AG08396 (cell line): ENCODE measurements around the gene HELB.
A peak's percentile ranks its signal among the peaks of the same experiment; 100 is the strongest.

Experiments used
- DNase-seq: peaks from one replicate; pipeline ENCODE4 v3.0.0; 2012; ENCODE audit warnings: low spot score, mixed read lengths

The HELB gene

DNA sequence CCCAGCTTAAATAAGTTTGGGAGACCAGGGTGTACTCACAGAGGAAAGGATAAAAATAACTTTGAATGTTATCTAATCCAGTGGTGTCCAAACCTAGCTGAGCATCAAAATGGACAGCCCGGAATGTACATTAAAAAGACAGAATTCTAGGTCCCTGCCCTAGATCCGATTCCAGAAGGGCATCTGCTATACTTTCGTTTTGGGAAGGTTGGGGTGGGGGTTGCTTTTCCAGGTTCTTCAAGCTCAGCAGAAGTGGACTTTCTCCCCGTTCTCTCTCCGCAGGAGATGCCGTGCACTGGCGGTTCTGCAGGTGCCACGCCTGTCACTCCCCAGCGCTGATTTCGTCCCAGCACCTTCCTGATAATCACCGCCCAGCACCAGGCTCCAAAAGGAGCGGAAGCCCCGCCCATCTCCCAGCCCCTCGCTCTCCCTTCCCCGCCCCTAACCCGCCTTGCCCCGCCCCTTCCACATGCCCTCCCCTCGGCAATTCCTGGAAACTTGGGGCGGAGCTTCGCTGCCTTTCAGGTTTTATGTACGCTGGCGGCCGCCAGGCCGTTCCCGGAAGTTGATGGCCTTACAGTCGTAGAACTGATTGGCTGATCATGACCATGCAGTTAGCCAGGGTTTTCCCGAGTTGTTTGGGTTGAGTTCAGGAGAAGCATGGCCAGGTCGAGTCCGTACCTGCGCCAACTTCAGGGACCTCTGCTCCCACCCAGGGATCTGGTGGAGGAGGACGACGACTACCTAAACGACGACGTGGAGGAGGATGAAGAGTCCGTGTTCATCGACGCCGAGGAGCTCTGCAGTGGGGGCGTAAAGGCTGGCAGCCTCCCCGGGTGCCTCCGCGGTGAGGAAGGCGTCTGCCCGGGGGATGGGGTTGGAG is at the start of gene HELB:
Gene HELB, plus strand, starts transcription at position 550 of the 883 bp plus-strand sequence. Its CDS starts 111 bp downstream, at position 661.
- peak; percentile 94 for DNase-seq

DNA sequence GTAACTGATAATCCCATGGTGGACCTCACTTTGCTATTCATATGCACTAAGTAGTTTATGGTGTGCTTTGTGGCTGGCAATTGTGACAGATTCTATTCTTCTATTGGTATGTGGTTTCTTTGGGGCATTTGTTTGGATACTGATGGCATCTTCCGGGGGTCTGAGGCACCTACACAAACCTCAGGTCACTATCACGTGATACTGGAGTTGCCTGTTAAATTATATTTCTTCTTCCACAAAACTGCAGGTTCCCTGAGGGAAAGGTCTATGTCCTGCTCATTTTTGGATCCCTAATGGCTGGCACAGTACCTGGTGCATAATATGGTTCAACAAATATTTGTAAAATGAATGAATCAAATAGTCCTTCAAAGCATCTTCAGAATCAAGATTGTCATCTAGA is 49.5 kb upstream of the HELB start:
- no peak for DNase-seq

GRCh38 chr12:66255737-66256136 is 46.6 kb upstream of the HELB start:
- DNase-seq = no peak

- DNase-seq = no peak
Measured at GRCh38 chr12:66258011-66258410, 44.3 kb upstream of the HELB start.

GRCh38 chr12:66262737-66263136 is 39.6 kb upstream of the HELB start:
- no peak for DNase-seq

- no peak for DNase-seq
Measured at GRCh38 chr12:66268562-66268961, 33.7 kb upstream of the HELB start.

- no peak for DNase-seq
Measured at GRCh38 chr12:66269142-66269541, 33.2 kb upstream of the HELB start.

DNA sequence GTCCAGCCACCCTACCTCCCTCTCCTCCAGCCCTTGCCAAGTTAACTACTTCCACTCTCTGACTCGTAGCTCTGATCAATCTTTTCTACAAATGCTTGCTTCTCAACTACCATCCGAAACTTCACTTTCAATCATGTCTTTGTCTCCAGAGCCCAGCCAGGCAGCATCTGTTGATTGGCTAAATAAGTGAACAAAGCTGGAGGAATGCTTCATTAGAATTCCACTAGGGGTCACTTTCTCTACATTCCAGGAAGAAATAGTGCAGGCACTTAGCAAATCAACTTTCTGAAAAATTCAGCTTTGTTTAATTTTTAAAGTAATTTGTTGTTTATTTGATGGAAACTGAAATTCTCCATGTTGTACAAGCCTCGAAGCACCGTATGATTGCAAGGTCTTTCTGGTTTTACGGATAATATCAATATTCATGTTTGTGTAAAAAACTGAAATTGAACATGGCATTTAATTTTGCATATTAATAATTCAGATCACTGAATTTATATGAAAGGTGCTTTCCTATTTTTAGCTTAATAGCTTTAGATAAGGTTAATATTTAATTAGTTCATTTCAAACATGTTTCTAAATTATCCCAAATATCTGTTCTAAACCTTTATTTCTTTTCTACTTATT is 32.4 kb upstream of the HELB start:
- DNase-seq = peak; percentile 50

DNA sequence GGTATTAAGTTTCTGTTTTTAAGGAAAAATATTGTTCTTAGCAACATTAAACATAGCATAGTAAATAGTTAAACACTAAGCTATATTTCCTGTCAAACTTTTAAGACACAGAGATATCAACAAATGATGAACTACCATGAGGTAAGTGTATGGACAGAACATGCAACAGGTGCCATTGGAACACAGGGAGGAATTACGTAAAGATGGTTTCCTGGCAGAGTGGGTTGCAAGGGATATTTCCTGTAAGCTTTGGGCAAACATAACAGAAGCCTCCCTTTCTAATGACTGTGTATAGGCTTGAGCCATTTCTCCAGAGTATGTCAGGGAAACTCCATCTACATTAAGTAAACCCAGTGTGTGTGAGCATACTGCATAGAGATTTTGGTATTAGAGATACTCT is 31.7 kb upstream of the HELB start:
- no peak for DNase-seq

- no peak for DNase-seq
Measured at GRCh38 chr12:66272650-66273049, 29.6 kb upstream of the HELB start.

DNA sequence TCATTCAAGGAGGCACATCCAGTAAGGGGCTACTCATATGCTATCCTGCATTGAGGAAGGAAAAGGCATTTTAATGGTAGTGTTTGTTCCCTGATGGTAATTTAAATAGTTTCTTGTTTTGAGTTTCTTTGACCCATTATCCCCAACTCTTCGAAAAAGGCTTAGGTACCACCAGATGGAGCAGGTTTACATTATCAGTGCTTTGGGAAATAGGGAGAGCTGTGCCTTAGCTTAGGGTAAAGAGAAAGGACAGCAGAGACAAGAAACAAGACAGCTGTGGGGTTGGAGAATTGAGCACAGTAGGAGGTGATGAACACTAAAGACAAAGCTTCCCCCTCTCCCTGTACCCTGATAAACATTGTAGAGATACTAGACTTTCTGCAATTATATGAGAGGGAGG is 29.1 kb upstream of the HELB start:
- DNase-seq = no peak

- DNase-seq = no peak
Measured at GRCh38 chr12:66275040-66275439, 27.3 kb upstream of the HELB start.

DNA sequence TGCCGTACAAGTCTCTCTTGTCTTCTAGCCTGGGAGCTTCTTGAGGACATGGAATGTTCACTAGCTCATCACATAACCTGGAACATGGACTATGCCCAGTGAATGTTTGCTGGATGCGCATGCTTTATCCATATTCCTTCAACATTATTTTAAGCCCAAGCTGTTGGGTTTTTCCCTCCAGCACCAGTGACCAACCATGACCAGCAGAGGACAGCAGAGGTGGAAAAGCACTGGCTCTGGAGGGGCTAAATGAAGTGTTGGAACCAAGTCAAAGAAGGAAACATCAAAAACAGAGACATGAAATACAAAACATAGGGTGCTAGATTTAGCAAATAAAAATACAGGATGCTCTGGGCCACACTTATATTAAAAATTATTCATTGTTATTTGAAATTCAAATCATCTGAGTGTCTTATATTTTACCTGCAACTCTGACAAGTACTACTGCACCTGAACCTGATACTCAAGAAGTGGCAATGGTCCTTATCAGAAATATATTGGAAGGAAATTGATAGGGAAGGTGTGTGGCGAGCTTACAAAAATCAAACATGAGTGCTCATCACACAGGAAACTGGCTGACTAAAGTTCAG is 23.1 kb upstream of the HELB start:
- DNase-seq = peak; percentile 25

DNA sequence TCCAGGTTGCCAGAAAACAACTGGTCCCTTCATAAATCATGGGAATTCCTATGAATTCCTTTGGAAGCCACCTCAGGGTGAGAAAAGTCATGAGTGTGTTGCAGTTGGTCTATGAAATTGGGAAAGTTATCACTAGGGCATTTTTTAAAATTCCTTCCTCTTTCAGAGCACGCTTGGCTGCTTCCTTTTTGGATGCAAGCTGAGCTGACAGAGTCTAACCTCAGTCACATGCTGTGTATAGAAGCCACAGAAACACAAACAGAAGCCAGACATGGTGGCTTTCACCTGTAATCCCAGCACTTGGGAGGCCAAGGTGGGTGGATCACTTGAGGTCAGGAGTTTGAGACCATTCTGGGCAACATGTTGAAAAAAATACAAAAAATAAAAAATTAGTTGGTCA is 21.7 kb upstream of the HELB start:
- no peak for DNase-seq

- no peak for DNase-seq
Measured at GRCh38 chr12:66282244-66282643, 20.0 kb upstream of the HELB start.

DNA sequence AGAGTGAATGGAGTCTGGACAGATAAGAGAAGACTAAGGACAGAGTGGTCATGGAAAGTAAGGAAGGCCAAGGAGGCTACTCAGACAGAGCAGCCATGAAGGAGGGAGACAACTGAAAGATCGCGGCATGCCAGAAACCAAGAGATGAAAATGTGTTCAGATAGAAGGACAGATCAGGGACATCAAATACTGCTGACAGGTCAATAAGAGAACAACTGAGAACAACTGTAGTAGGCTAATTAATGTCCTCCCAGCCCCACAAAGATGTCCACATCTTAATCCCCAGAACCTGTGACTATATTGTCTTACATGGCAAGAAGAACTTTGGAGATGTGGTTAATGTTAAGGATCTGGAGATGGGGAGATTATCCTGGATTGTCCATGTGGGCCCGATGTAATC is 15.0 kb upstream of the HELB start:
- DNase-seq = no peak

DNA sequence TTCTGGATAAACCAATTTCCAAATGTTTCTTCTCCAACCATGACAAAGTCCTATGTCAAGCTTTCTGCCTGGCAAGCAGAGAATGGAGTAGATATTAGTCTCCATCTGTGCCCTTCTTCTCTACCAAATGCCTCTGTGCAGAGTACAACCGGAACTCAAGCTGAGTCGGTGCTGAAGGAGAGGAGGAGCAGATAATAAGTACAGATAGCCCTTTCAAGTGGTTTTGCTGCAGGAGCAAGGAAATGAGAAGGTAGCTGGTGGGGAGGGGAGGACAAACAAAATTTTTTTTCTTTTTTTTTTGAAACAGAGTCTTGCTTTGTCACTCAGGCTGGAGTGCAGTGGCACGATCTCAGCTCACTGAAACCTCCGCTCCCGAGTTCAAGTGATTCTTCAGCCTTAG is 14.2 kb upstream of the HELB start:
- DNase-seq = no peak

DNA sequence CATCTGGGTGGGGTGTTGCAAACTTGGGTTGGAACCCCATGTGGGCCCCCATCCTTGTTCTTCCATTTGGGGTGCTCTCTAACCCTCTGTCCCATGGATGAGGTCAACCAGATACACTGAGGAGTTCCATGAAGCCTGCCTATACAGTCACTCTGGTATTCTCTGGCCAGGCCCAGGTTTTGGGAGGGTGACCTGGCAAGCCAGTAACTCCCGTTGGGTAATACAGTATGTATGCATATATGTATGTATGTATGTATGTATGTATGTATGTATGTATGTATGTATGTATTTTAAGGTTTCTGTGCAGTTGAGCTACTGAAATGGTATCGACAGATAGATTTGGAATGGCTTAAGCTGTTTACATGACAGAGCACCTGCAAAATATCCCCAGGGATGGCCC is 12.8 kb upstream of the HELB start:
- no peak for DNase-seq

DNA sequence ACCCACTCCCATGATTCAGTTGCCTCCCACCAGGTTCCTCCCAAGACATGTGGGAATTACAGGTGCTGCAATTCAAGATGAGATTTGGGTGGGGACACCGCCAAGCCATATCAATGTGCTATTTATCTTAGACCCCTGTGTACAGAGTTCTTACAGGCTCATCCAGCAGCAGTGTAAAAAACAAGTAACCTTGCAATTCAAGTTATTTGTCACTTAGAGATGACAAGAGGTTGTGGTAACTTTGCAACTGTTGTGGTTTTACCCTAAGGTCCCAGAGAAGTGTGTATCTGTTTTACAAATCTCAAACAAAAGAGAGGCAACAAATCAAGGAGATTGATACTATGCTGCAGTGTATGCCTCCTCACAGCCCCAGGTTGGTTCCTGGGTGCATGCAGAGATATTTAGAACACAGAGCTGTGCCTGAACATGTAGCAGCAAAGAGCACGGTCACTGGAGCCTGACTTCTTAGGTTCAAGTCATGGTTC is 11.5 kb upstream of the HELB start:
- no peak for DNase-seq

GRCh38 chr12:66296176-66296683 is 6.1 kb upstream of the HELB start:
- no peak for DNase-seq

DNA sequence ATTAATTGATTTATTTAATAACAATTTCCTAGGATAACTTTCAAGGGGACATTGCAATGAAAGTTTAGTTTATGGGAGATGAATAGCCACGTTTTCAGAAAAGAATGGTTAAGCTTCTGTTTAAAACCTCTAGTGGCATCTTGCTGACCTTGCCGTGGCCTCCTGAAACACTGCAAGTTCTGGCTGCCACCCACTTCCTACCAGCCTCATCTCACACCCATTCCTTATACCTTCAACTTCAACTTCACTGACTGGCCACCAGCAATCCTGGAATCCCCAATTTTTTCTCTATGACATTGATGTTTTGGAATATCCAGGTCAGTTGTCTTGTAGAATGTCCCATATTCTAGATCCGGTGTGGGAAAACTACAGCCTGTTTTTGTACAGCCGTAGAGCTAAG is 5.2 kb upstream of the HELB start:
- no peak for DNase-seq

DNA sequence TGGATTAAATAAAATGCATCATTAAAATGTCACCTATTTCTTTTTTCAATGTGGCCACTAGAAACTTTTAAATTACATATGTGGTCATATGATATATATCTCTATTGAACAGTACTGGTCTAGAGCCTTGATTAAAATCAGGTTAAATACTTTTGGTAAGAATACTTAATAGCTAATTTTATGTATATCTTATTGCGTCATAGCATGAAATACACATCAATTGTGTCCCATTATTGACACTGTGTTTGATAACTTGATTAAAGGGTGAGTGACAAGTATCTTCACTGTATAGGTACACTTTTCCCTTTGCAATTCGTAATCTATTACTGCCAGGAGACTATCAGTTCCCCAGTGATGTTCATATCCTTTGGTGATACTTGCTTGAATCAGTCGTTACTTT is 4.4 kb upstream of the HELB start:
- DNase-seq = no peak

DNA sequence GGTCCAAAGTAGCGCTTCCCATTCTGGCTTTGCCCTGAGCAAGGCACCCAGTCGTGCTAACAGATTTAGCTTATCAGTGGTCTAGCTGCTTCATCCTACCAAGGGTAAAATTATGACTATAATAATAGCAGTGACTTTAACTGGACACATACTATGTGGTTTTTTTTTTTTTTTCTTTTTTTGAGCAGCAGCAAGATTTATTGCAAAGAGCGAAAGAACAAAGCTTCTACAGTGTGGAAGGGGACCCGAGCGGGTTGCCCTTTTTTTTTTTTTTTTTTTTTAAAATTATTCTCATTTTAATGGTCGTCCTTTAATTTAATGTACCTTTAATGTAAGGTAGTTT is 505 bp downstream of the HELB start:
- DNase-seq = no peak
